ENCODE results near the gene CECR2. TPM values are rescaled to one million over a fixed set of nuclear protein-coding genes. Genes with fewer than 3 reads are reported as not detected.

The CECR2 gene
- total and polyA plus RNA-seq, 2 of the 8 experiments (the other 6 are each of a cell fraction or from before 2014, with no cell fraction given) = 18.3 to 123 TPM

DNA sequence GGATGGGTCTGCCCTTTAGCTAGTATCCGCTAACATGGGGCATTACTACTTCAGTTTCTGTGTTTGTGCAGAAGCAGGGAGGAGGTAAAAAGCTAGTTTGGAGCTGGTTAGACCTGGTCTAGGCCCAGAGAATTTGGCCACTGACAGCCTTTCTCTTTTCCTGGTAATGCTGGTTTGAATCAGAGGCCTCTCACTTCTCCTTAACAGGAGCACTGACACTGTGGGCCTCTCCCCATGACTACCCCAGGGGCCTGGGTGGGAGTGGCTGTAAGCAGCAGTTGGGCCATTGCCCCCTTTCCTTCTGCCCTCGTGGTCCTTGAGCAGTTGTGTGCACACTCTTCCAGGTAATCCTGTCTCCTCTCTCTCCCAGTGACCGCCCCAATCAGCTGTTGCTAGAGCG, 185.6 kb downstream of the CECR2 start:
- Histone ChIP-seq H3K36me3 (ENCODE audit: control insufficient read depth in 2 of 4, insufficient read depth in 4 of 4, low read length in 3 of 4) (peaks cover 40 to 87% (median 73%) of the 10 kb centered on the region in 4 experiments), H3K9ac (replicated peaks in 1 of 4; ENCODE audit: extremely low read depth in 1 of 4, low read depth in 3 of 4, low read length in 3 of 4) (no peak overlapping the region), H3K79me2 (ENCODE audit: control insufficient read depth in 1 of 2, insufficient read depth in 2 of 2, low read length in 2 of 2) (no peaks in the 10 kb centered on the region), H2BK120ac (replicated peaks; ENCODE audit: low read depth, low read length) (no peak overlapping the region), H4K20me1 (replicated peaks in 1 of 2; ENCODE audit: control insufficient read depth in 1 of 2, insufficient read depth in 2 of 2, low read length in 2 of 2) (no peaks in the 10 kb centered on the region), H2BK12ac (ENCODE audit: low read depth, low read length) (no peak overlapping the region), H3K27me3 (replicated peaks in 1 of 4; ENCODE audit: control insufficient read depth in 3 of 4, extremely low read depth in 1 of 4, insufficient read depth in 3 of 4, low read length in 3 of 4) (no peaks in the 10 kb centered on the region), H3K27ac (ENCODE audit: low read depth, low read length) (no peak overlapping the region), H4K91ac (replicated peaks; ENCODE audit: insufficient read length, low read length) (no peak overlapping the region), H2BK20ac (ENCODE audit: low read length) (no peak overlapping the region), H2BK15ac (ENCODE audit: low read length) (no peak overlapping the region), H3K4me2 (ENCODE audit: insufficient read depth in 1 of 2, low read depth in 2 of 2, low read length in 2 of 2) (no peak overlapping the region), H2BK5ac (ENCODE audit: low read depth, low read length) (no peak overlapping the region), H3K56ac (replicated peaks; ENCODE audit: insufficient read length, low read depth, low read length) (no peak overlapping the region), H2AK5ac (ENCODE audit: low read depth, low read length) (no peak overlapping the region), H2AFZ (ENCODE audit: low read length) (no peak overlapping the region), H3K14ac (ENCODE audit: insufficient read length) (no peak overlapping the region), H3K4me3 (ENCODE audit: extremely low read depth in 1 of 4, insufficient read depth in 2 of 4, low read depth in 3 of 4, low read length in 4 of 4) (no peak overlapping the region), H4K5ac (ENCODE audit: insufficient read length, low read depth, low read length) (no peak overlapping the region), H3K4ac (replicated peaks; ENCODE audit: insufficient read length, low read depth, low read length) (no peak overlapping the region), H3K9me3 (ENCODE audit: insufficient read depth in 2 of 2, low read depth in 1 of 2, low read length in 1 of 2) (no peaks in the 10 kb centered on the region; a peak in 1 of 4 replicates), H3K23me2 (ENCODE audit: low read depth, low read length) (no peaks in the 10 kb centered on the region; the same call in 1 of the 2 replicates), H4K8ac (ENCODE audit: extremely low read depth, insufficient read depth, low read length) (no peak overlapping the region), H3K79me1 (ENCODE audit: low read depth, low read length) (no peaks in the 10 kb centered on the region; the same call in 1 of the 2 replicates), H3K18ac (ENCODE audit: extremely low read depth, low read length) (no peak overlapping the region), H3K23ac (ENCODE audit: insufficient read length) (no peak overlapping the region), H3K4me1 (replicated peaks in 1 of 4; ENCODE audit: control insufficient read depth in 3 of 4, insufficient read depth in 4 of 4, low read length in 3 of 4) (no peaks in the 10 kb centered on the region)
- DNase-seq (ENCODE audit: low read depth in 1 of 2, low spot score in 2 of 2) (no peak), FAIRE-seq (no peak)
- ChIA-PET CTCF (ENCODE audit: partially characterized antibody) (interaction anchor here (2.1 kb wide), 1 partner anchor 17 kb away, joined by 6 read pairs; no protein-coding TSS in a partner anchor), POLR2A (ENCODE audit: partially characterized antibody) (interaction anchor here (0.6 to 1.3 kb wide), 2 partner anchors 35 to 117 kb away, joined by 3 to 4 read pairs; no protein-coding TSS in a partner anchor)
- 95% methylated on average over 4 of the region's 4 CpGs; no CpG with 5 or more reads in 1 of the 2 experiments for WGBS, 2 experiments (ENCODE audit: extremely low coverage in 1 of 2, insufficient coverage in 1 of 2, insufficient read length in 1 of 2, insufficient replicate concordance in 2 of 2, low coverage in 1 of 2, low lambda C conversion rate in 2 of 2, missing lambda C conversion rate in 1 of 2)
- TF ChIP-seq NANOG (IDR thresholded peaks at IDR 0.05; ENCODE audit: insufficient read depth, low read depth, low read length, poor library complexity, severe bottlenecking) = no peak
- no peak for TF ChIP-seq SIRT6 (IDR thresholded peaks at IDR 0.05; ENCODE audit: low read length)
- TF ChIP-seq PHF8 (conservative IDR thresholded peaks at IDR 0.05; ENCODE audit: low read depth, low read length) = no peak
